ENCODE data around the gene SCML2. TPM values are rescaled to one million over a fixed set of nuclear protein-coding genes. Genes with fewer than 3 reads are reported as not detected.

Gene SCML2
- total and polyA plus RNA-seq, 2 donors (not counting 1 experiment from before 2014, with no cell fraction given) = 1.2 to 1.3 TPM

GRCh38 chrX:18220786-18221185, 133.7 kb downstream of the SCML2 start, which contains the start of gene BEND2:
Gene BEND2, minus strand, starts transcription at chrX:18220886. Its CDS starts 136 bp downstream, at chrX:18220750.
- no peaks in the 10 kb centered on the region for H3K4me1 Mint-ChIP-seq
- intact Hi-C loops (cut with micrococcal nuclease) = no loop called here
- Histone ChIP-seq H3K79me2 (ENCODE audit: control insufficient read depth, insufficient read depth, low read length) (no peaks in the 10 kb centered on the region), H3K9ac (ENCODE audit: low read length) (no peak within 1 kb of the TSS), H3K36me3 (replicated peaks in 1 of 2; ENCODE audit: control extremely low read depth in 1 of 2, control insufficient read depth in 1 of 2, extremely low read depth in 1 of 2, insufficient read depth in 2 of 2, low read length in 1 of 2) (no peaks in the 10 kb centered on the region), H3K4me3 (ENCODE audit: control extremely low read depth in 1 of 5, extremely low read depth in 1 of 5, insufficient read depth in 1 of 5, low read depth in 2 of 5, low read length in 4 of 5) (no peak within 1 kb of the TSS), H3K4me2 (replicated peaks; ENCODE audit: low read depth, low read length, poor library complexity, severe bottlenecking) (no peak within 1 kb of the TSS), H3K27ac (ENCODE audit: low read length in 2 of 2) (no peak within 1 kb of the TSS), H3K27me3 (replicated peaks in 1 of 4; ENCODE audit: control extremely low read depth in 1 of 4, control insufficient read depth in 3 of 4, insufficient read depth in 4 of 4, low read length in 3 of 4) (no peaks in the 10 kb centered on the region), H4K20me1 (ENCODE audit: control insufficient read depth, insufficient read depth, low read length, poor library complexity, severe bottlenecking) (no peaks in the 10 kb centered on the region), H3K4me1 (ENCODE audit: control insufficient read depth in 2 of 2, insufficient read depth in 2 of 2, low read length in 2 of 2) (no peaks in the 10 kb centered on the region), H3K9me3 (ENCODE audit: control extremely low read depth in 1 of 3, control insufficient read depth in 2 of 3, insufficient read depth in 1 of 3, low read length in 2 of 3) (peaks cover 0 to 9% (median 0%) of the 10 kb centered on the region in 3 donors), H2AFZ (ENCODE audit: insufficient read depth, low read depth, low read length, poor library complexity, severe bottlenecking) (no peak within 1 kb of the TSS)
- WGBS (ENCODE audit: insufficient coverage) = 100% methylated on average over 5 of the region's 19 CpGs
- CTCF ChIA-PET = no interaction called here
- H3K27ac Mint-ChIP-seq = no peak within 1 kb of the TSS
- POLR2A ChIA-PET = no interaction called here
- DNase-seq = no peak
- H3K4me3 Mint-ChIP-seq = no peak within 1 kb of the TSS
- TF ChIP-seq CTCF (IDR thresholded peaks at IDR 0.05) (no peak), EZH2 (IDR thresholded peaks at IDR 0.05; ENCODE audit: borderline replicate concordance, insufficient read depth, low read depth, low read length, poor library complexity, severe bottlenecking) (no peak)
- H3K27me3 Mint-ChIP-seq = no peaks in the 10 kb centered on the region
- no peak for ATAC-seq (ENCODE audit: low read depth)
- H3K9me3 Mint-ChIP-seq (ENCODE audit: insufficient read depth) = no peaks in the 10 kb centered on the region

- H3K27me3 Mint-ChIP-seq = peaks cover 4% of the 10 kb centered on the region
- no peak overlapping the region for H3K9ac ChIP-seq (ENCODE audit: low read length)
- no peak overlapping the region for H3K4me3 ChIP-seq (ENCODE audit: control extremely low read depth in 1 of 5, extremely low read depth in 1 of 5, insufficient read depth in 1 of 5, low read depth in 2 of 5, low read length in 4 of 5)
- TF ChIP-seq EZH2 (IDR thresholded peaks at IDR 0.05; ENCODE audit: borderline replicate concordance, insufficient read depth, low read depth, low read length, poor library complexity, severe bottlenecking) (no peak), CTCF (IDR thresholded peaks at IDR 0.05) (no peak)
- H3K9me3 ChIP-seq (ENCODE audit: control extremely low read depth in 1 of 3, control insufficient read depth in 2 of 3, insufficient read depth in 1 of 3, low read length in 2 of 3) = no peaks in the 10 kb centered on the region
- ChIA-PET CTCF (no interaction called here), POLR2A (no interaction called here)
- H3K9me3 Mint-ChIP-seq (ENCODE audit: insufficient read depth) = no peaks in the 10 kb centered on the region
- intact Hi-C loops (cut with micrococcal nuclease) = no loop called here
- H3K4me1 Mint-ChIP-seq = no peaks in the 10 kb centered on the region
- no peak overlapping the region for H3K4me3 Mint-ChIP-seq
- no peaks in the 10 kb centered on the region for H3K36me3 ChIP-seq (replicated peaks in 1 of 2; ENCODE audit: control extremely low read depth in 1 of 2, control insufficient read depth in 1 of 2, extremely low read depth in 1 of 2, insufficient read depth in 2 of 2, low read length in 1 of 2)
- no peak overlapping the region for H3K27ac ChIP-seq (ENCODE audit: low read length in 2 of 2)
- no peak for ATAC-seq (ENCODE audit: low read depth)
- no peak overlapping the region for H3K27ac Mint-ChIP-seq
- H3K4me1 ChIP-seq (ENCODE audit: control insufficient read depth in 2 of 2, insufficient read depth in 2 of 2, low read length in 2 of 2) = no peaks in the 10 kb centered on the region
- H2AFZ ChIP-seq (ENCODE audit: insufficient read depth, low read depth, low read length, poor library complexity, severe bottlenecking) = no peak overlapping the region
- DNase-seq = no peak
- 75% methylated on average over 2 of the region's 2 CpGs for WGBS (ENCODE audit: insufficient coverage)
- H4K20me1 ChIP-seq (ENCODE audit: control insufficient read depth, insufficient read depth, low read length, poor library complexity, severe bottlenecking) = no peaks in the 10 kb centered on the region
- H3K79me2 ChIP-seq (ENCODE audit: control insufficient read depth, insufficient read depth, low read length) = no peaks in the 10 kb centered on the region
- H3K4me2 ChIP-seq (replicated peaks; ENCODE audit: low read depth, low read length, poor library complexity, severe bottlenecking) = no peak overlapping the region
- no peaks in the 10 kb centered on the region for H3K27me3 ChIP-seq (replicated peaks in 1 of 4; ENCODE audit: control extremely low read depth in 1 of 4, control insufficient read depth in 3 of 4, insufficient read depth in 4 of 4, low read length in 3 of 4)
These were observed 144.0 kb downstream of the SCML2 start for GRCh38 chrX:18210470-18210869.

Measured in B cell (primary cell).